Choroid plexus epithelial cell (primary cell): ENCODE measurements around the gene LYSMD2.

Experiments
- DNase-seq: peaks from one replicate; pipeline ENCODE4 v3.0.0-alpha.2; 2010; ENCODE audit warnings: low read depth
- H3K4me3 ChIP-seq: 2 replicates; pipeline ENCODE4 v1.5.1; 2011; ENCODE audit warnings: low read depth, mild to moderate bottlenecking, control low read depth, low read length, moderate library complexity
- CTCF ChIP-seq: conservative IDR thresholded peaks from 2 replicates; pipeline ENCODE4 v1.5.1; 2011; ENCODE audit warnings: low read depth, mild to moderate bottlenecking, control low read depth, inconsistent platforms, low read length, moderate library complexity

Gene LYSMD2

DNA sequence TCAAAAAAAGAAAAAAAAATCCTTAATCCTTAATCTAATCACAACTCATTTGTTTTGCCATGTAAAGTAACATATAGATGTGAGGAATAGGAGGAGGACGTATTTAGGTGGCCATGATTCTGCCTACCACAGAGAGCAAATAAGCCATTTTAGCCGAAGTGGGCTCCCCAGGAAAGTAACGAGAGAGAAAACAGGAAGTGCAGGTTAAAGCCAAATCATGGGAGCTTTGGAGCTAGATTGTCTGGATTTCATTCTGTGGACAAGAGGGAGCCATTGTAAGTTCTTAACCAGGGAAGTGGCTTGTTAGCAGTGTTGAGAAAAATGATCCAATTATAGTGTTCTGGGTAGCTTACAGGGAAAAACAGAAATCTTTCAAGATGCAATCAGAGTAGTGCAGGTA, 23.4 kb upstream of the LYSMD2 start:
- DNase-seq = no peak
- TF ChIP-seq CTCF = no peak
- H3K4me3 ChIP-seq = no peak overlapping the region

DNA sequence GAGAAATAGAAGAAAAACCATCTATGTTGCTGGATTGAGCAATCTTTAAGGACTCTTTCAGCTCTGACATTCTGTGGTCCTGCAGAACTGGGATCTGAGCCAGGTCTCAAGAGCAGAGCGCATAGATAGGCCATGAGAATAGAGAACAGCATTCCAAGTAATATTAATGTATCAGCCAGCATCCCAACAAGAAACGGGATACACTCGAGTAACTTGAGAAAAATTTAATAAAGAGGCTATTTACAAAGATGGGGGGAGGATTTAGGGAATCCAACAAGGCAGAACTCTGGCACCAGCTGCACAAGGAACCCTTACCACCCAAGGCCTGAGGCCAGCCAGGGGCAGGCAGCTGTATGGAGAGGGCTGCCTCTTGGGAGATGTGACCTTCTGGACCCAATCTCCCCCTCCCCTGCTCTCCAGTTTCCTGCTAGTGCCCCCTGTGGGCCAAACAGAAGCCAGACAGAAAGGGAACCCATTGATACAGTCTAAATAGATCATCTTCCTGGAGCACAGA, 22.2 kb upstream of the LYSMD2 start:
- peak; percentile 54 for TF ChIP-seq CTCF
- no peak overlapping the region for H3K4me3 ChIP-seq
- peak; percentile 97 for DNase-seq

DNA sequence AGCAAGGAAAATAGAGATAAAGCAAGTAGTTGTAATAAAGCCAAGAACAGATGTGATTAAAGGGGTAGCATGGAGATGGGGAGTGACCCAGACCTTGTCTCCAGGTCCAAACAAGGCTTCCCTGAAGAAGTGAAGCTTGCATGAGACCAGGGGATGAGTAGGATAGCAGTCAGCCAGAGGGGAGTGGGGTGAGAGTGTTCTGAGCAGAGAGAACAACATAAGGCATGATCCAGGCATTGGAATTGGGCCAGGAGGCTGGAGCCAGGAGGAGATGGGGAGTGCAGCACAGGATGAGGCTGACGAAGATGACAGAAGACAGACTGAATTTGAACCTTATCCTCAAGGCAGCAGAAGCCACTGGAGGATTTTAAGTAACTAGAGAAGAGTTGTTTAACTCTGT, 21.2 kb upstream of the LYSMD2 start:
- no peak overlapping the region for H3K4me3 ChIP-seq
- DNase-seq = peak; percentile 66
- no peak for TF ChIP-seq CTCF

DNA sequence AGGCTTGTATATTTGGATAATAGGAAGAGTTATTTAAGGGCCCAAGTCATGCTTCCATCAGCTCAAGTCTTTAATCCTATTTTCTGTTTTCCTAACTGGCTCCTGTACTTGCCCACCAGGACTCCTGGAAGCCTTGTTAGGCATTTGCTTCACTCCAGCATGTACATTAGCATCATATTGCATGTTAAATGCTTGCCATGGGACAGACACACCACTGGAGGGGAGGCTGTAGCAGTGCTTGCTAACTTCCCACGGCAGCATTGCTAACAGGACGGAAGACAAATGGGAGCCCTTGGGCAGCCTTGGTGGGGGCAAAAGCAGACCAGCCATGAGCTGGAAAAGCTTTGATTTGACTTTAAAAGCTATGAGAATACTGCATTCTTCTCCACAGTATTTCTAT, 20.0 kb upstream of the LYSMD2 start:
- TF ChIP-seq CTCF = no peak
- no peak for DNase-seq
- H3K4me3 ChIP-seq = no peak overlapping the region

GRCh38 chr15:51756482-51756881, 19.0 kb upstream of the LYSMD2 start:
- DNase-seq = no peak
- H3K4me3 ChIP-seq = no peak overlapping the region
- no peak for TF ChIP-seq CTCF

DNA sequence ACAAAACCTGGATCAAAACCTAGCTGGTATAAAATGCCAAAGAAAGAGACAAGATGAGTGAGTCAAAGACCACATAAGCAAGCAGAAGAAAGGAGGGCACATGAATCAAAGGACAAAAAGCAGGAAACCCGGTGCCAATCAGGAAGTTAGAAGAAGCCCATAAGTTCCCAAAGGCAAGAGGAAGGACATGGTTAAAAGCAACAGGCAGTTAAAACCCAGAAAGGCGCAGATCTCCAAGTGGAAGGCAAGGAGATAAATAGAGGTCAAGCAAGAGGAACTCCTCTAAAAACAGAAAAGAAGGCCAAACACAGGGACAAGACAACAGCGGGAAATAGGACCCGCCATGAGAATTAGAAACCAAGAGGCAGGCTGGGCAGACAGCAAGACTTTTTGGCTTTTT, 18.3 kb upstream of the LYSMD2 start:
- no peak overlapping the region for H3K4me3 ChIP-seq
- no peak for TF ChIP-seq CTCF
- DNase-seq = no peak

- no peak for DNase-seq
- H3K4me3 ChIP-seq = no peak overlapping the region
- no peak for TF ChIP-seq CTCF
These were observed 16.8 kb upstream of the LYSMD2 start for GRCh38 chr15:51754267-51754666.
